ENCODE measurements around the gene PTPRK. TPM values are rescaled to one million over a fixed set of nuclear protein-coding genes. Genes with fewer than 3 reads are reported as not detected.

Gene PTPRK
- total and polyA plus RNA-seq, 2 of the 13 experiments (the other 11 are each of a cell fraction or from before 2014, with no cell fraction given) = 43.6 to 98.3 TPM

DNA sequence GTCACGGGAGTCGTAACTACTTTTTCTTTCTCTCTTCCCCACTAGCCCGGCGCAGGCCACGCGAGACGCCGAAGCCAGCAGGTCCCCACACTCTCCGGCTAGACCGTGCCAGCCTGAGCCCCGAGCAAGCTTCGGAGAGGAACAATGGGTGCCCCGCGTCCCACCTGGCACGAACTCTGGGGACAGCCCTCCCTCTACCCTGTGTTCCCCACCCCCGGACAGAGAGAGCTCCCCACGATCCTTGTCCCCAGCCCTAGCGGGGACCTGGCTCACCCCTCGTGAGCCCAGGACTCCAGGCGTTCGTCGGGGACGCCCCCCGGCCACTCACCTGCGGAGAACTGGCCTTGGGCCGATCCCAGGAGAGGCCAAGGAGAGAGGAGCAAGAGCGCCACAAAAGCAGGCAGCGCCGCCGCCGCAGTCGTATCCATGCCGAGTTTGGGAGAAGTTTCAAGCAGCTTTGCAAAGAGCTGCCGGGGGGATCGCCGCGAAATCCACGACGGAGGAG is 416 bp downstream of the PTPRK start (continued):
- TF ChIP-seq, protein P1, sequence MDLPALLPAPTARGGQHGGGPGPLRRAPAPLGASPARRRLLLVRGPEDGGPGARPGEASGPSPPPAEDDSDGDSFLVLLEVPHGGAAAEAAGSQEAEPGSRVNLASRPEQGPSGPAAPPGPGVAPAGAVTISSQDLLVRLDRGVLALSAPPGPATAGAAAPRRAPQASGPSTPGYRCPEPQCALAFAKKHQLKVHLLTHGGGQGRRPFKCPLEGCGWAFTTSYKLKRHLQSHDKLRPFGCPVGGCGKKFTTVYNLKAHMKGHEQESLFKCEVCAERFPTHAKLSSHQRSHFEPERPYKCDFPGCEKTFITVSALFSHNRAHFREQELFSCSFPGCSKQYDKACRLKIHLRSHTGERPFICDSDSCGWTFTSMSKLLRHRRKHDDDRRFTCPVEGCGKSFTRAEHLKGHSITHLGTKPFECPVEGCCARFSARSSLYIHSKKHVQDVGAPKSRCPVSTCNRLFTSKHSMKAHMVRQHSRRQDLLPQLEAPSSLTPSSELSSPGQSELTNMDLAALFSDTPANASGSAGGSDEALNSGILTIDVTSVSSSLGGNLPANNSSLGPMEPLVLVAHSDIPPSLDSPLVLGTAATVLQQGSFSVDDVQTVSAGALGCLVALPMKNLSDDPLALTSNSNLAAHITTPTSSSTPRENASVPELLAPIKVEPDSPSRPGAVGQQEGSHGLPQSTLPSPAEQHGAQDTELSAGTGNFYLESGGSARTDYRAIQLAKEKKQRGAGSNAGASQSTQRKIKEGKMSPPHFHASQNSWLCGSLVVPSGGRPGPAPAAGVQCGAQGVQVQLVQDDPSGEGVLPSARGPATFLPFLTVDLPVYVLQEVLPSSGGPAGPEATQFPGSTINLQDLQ (CRISPR knock-in tag; IDR thresholded peaks at IDR 0.05) = no peak
- no peak; the same call in 1 of the 2 replicates for TF ChIP-seq HIVEP1 (CRISPR knock-in tag; IDR thresholded peaks at IDR 0.05)
- TF ChIP-seq CBX1 (IDR thresholded peaks at IDR 0.05; ENCODE audit: low read depth) = no peak
- TF ChIP-seq, protein P2, sequence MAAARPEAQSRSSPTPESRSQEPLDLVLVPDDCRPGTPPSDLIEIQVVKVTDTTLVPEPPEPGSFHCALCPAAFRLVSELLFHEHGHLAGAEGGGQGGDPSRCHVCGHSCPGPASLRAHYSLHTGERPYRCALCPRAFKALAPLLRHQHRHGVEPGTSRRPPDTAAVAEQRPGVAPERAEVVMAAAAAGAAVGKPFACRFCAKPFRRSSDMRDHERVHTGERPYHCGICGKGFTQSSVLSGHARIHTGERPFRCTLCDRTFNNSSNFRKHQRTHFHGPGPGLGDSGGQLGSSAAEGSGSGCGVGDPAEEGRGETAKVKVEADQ (CRISPR knock-in tag; IDR thresholded peaks at IDR 0.05; ENCODE audit: borderline replicate concordance) = peak; percentile 76; the same call in 1 of the 2 replicates
- TF ChIP-seq, protein P3, sequence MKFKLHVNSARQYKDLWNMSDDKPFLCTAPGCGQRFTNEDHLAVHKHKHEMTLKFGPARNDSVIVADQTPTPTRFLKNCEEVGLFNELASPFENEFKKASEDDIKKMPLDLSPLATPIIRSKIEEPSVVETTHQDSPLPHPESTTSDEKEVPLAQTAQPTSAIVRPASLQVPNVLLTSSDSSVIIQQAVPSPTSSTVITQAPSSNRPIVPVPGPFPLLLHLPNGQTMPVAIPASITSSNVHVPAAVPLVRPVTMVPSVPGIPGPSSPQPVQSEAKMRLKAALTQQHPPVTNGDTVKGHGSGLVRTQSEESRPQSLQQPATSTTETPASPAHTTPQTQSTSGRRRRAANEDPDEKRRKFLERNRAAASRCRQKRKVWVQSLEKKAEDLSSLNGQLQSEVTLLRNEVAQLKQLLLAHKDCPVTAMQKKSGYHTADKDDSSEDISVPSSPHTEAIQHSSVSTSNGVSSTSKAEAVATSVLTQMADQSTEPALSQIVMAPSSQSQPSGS (CRISPR knock-in tag; IDR thresholded peaks at IDR 0.05) = no peak
- TF ChIP-seq ZNF136 (CRISPR knock-in tag; IDR thresholded peaks at IDR 0.05; ENCODE audit: low read depth) = peak; percentile 93
- no peak for TF ChIP-seq NBN (conservative IDR thresholded peaks at IDR 0.05)
- TF ChIP-seq, protein P4, sequence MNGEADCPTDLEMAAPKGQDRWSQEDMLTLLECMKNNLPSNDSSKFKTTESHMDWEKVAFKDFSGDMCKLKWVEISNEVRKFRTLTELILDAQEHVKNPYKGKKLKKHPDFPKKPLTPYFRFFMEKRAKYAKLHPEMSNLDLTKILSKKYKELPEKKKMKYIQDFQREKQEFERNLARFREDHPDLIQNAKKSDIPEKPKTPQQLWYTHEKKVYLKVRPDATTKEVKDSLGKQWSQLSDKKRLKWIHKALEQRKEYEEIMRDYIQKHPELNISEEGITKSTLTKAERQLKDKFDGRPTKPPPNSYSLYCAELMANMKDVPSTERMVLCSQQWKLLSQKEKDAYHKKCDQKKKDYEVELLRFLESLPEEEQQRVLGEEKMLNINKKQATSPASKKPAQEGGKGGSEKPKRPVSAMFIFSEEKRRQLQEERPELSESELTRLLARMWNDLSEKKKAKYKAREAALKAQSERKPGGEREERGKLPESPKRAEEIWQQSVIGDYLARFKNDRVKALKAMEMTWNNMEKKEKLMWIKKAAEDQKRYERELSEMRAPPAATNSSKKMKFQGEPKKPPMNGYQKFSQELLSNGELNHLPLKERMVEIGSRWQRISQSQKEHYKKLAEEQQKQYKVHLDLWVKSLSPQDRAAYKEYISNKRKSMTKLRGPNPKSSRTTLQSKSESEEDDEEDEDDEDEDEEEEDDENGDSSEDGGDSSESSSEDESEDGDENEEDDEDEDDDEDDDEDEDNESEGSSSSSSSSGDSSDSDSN (CRISPR knock-in tag; IDR thresholded peaks at IDR 0.05) = no peak
- TF ChIP-seq JUNB (CRISPR knock-in tag; IDR thresholded peaks at IDR 0.05; ENCODE audit: borderline replicate concordance) = no peak
- TF ChIP-seq KLF15 (CRISPR knock-in tag; IDR thresholded peaks at IDR 0.05; ENCODE audit: borderline replicate concordance) = no peak
- no peak for TF ChIP-seq RBM39 (IDR thresholded peaks at IDR 0.05; ENCODE audit: low read depth, low read length, poor library complexity, severe bottlenecking)
- TF ChIP-seq ZFP36L2 (CRISPR knock-in tag; IDR thresholded peaks at IDR 0.05) = no peak
- no peak for TF ChIP-seq ZBTB21 (CRISPR knock-in tag; IDR thresholded peaks at IDR 0.05)
- TF ChIP-seq SMC3 (IDR thresholded peaks at IDR 0.05; ENCODE audit: low read length) = no peak
- TF ChIP-seq SNAPC2 (CRISPR knock-in tag; IDR thresholded peaks at IDR 0.05) = 0 out of 2 replicates have a peak, but pooled peaks have one; percentile 55
- TF ChIP-seq SCMH1 (CRISPR knock-in tag; IDR thresholded peaks at IDR 0.05; ENCODE audit: borderline replicate concordance) = no peak
- TF ChIP-seq ZNF562 (CRISPR knock-in tag; IDR thresholded peaks at IDR 0.05; ENCODE audit: borderline replicate concordance) = no peak
- TF ChIP-seq, protein P5, sequence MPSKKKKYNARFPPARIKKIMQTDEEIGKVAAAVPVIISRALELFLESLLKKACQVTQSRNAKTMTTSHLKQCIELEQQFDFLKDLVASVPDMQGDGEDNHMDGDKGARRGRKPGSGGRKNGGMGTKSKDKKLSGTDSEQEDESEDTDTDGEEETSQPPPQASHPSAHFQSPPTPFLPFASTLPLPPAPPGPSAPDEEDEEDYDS (CRISPR knock-in tag; IDR thresholded peaks at IDR 0.05) = no peak
- TF ChIP-seq, protein P6, sequence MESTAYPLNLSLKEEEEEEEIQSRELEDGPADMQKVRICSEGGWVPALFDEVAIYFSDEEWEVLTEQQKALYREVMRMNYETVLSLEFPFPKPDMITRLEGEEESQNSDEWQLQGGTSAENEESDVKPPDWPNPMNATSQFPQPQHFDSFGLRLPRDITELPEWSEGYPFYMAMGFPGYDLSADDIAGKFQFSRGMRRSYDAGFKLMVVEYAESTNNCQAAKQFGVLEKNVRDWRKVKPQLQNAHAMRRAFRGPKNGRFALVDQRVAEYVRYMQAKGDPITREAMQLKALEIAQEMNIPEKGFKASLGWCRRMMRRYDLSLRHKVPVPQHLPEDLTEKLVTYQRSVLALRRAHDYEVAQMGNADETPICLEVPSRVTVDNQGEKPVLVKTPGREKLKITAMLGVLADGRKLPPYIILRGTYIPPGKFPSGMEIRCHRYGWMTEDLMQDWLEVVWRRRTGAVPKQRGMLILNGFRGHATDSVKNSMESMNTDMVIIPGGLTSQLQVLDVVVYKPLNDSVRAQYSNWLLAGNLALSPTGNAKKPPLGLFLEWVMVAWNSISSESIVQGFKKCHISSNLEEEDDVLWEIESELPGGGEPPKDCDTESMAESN (CRISPR knock-in tag; conservative IDR thresholded peaks at IDR 0.05) = no peak
- TF ChIP-seq CCAR2 (optimal IDR thresholded peaks at IDR 0.05; ENCODE audit: low read depth, low read length) = no peak
- TF ChIP-seq ZC3H13 (CRISPR knock-in tag; IDR thresholded peaks at IDR 0.05) = no peak

Data from HepG2 (cell line).